IMR-90 (cell line): ENCODE results near the gene KIF21A. TPM values are rescaled to one million over a fixed set of nuclear protein-coding genes. Genes with fewer than 3 reads are reported as not detected.

Experiments used
- ATAC-seq: fragments of 200-7000 bp; cut with Tn5 transposase; 2 replicates; pipeline ENCODE4 v1.9.1; 2020; ENCODE audit warnings: low read depth, mild to moderate bottlenecking, moderate library complexity
- BruUV-seq: library from RNA; stranded (reverse); fragments of 400-500 nt; replicated peaks from 2 replicates; lab custom pipeline; 2021; lab: Mats Ljungman, UMichigan
- CTCF ChIA-PET: fragments of 300-600 bp; formaldehyde crosslinking; extraction: SDS; loops from one replicate; lab custom pipeline; 2021; ENCODE audit warnings: antibody characterized with exemption; lab: Yijun Ruan, JAX
- POLR2A ChIA-PET: fragments of 300-600 bp; sonication (Branson Sonifier 250); formaldehyde crosslinking; loops from one replicate; lab custom pipeline; 2022; ENCODE audit warnings: antibody characterized with exemption; ENCODE audit not compliant: unreplicated experiment; lab: Charles Lee
- DNase-seq: peaks from one replicate; pipeline ENCODE4 v3.0.0; 2013
- H2AFZ ChIP-seq: replicated peaks from 2 replicates; pipeline ENCODE3; 2013; ENCODE audit warnings: low read length, mild to moderate bottlenecking; ENCODE audit not compliant: poor library complexity
- H2AK5ac ChIP-seq: 2 replicates; pipeline ENCODE4 v1.6.1; 2013; ENCODE audit warnings: low read depth, low read length, inconsistent platforms
- H2AK9ac ChIP-seq: replicated peaks from 2 replicates; pipeline ENCODE3; 2013; ENCODE audit warnings: mild to moderate bottlenecking, low read depth, low read length, moderate library complexity; ENCODE audit not compliant: poor library complexity
- H2BK120ac ChIP-seq: 2 replicates; pipeline ENCODE4 v1.6.1; 2013; ENCODE audit warnings: low read depth, low read length, inconsistent platforms
- H2BK15ac ChIP-seq: 3 replicates; pipeline ENCODE4 v1.6.1; 2013; ENCODE audit warnings: low read depth, low read length, inconsistent platforms
- H2BK20ac ChIP-seq: 2 replicates; pipeline ENCODE4 v1.6.1; 2013; ENCODE audit warnings: low read depth, mild to moderate bottlenecking, inconsistent platforms, low read length, moderate library complexity
- H2BK5ac ChIP-seq: 2 replicates; pipeline ENCODE4 v1.6.1; 2013; ENCODE audit warnings: mild to moderate bottlenecking, low read depth, low read length, inconsistent platforms; ENCODE audit not compliant: poor library complexity, severe bottlenecking
- H3K14ac ChIP-seq: replicated peaks from 2 replicates; pipeline ENCODE4 v1.6.1; 2013; ENCODE audit warnings: low read depth, low read length, inconsistent platforms
- H3K18ac ChIP-seq: 2 replicates; pipeline ENCODE4 v1.6.1; 2013; ENCODE audit warnings: low read depth, low read length, control low read depth
- H3K23ac ChIP-seq: 2 replicates; pipeline ENCODE4 v1.6.1; 2013; ENCODE audit warnings: low read depth, low read length, inconsistent platforms
- H3K27ac ChIP-seq: 2 replicates; pipeline ENCODE4 v1.5.1; 2013; ENCODE audit warnings: mild to moderate bottlenecking, control low read depth, low read length; ENCODE audit not compliant: insufficient read depth
- H3K27me3 ChIP-seq: 2 replicates; pipeline ENCODE4 v1.6.1; 2013; ENCODE audit warnings: low read length; ENCODE audit not compliant: control insufficient read depth, insufficient read depth
- H3K36me3 ChIP-seq: 2 replicates; pipeline ENCODE4 v1.6.1; 2013; ENCODE audit warnings: low read length, mixed read lengths; ENCODE audit not compliant: control insufficient read depth, insufficient read depth
- H3K4ac ChIP-seq: 2 replicates; pipeline ENCODE4 v1.6.1; 2013; ENCODE audit warnings: low read depth, low read length, inconsistent platforms
- H3K4me1 ChIP-seq: 2 replicates; pipeline ENCODE4 v1.6.1; 2013; ENCODE audit warnings: low read length, mixed read lengths; ENCODE audit not compliant: control insufficient read depth, insufficient read depth
- H3K4me2 ChIP-seq: 2 replicates; pipeline ENCODE4 v1.6.1; 2013; ENCODE audit warnings: low read depth, mild to moderate bottlenecking, control low read depth, low read length, moderate library complexity
- H3K4me3 ChIP-seq: 2 replicates; pipeline ENCODE4 v1.5.1; 2013; ENCODE audit warnings: low read depth, mild to moderate bottlenecking, control low read depth, low read length, moderate library complexity; ENCODE audit not compliant: insufficient read depth
- H3K56ac ChIP-seq: 2 replicates; pipeline ENCODE4 v1.6.1; 2013; ENCODE audit warnings: low read length, inconsistent platforms; ENCODE audit not compliant: insufficient read depth; ENCODE audit errors: extremely low read depth
- H3K79me1 ChIP-seq, 2 experiments: 2 replicates each; pipeline ENCODE4 v1.6.1; 2013; ENCODE audit warnings: low read length in 2 of 2, inconsistent platforms in 1 of 2, low read depth in 1 of 2
- H3K9ac ChIP-seq: 2 replicates; pipeline ENCODE4 v1.6.1; 2013; ENCODE audit warnings: low read depth, low read length, control low read depth
- H3K9me1 ChIP-seq: 2 replicates; pipeline ENCODE4 v1.6.1; 2013; ENCODE audit warnings: low read length, inconsistent platforms; ENCODE audit not compliant: insufficient read depth
- H3K9me3 ChIP-seq: 2 replicates; pipeline ENCODE4 v1.6.1; 2013; ENCODE audit warnings: low read length; ENCODE audit not compliant: control insufficient read depth, insufficient read depth
- H4K20me1 ChIP-seq: 2 replicates; pipeline ENCODE4 v1.6.1; 2013; ENCODE audit warnings: low read length, inconsistent platforms; ENCODE audit not compliant: insufficient read depth
- H4K5ac ChIP-seq: 2 replicates; pipeline ENCODE4 v1.6.1; 2013; ENCODE audit warnings: mild to moderate bottlenecking, low read depth, low read length, control low read depth
- H4K8ac ChIP-seq, 2 experiments: 2 replicates each; pipeline ENCODE4 v1.6.1; 2013; ENCODE audit warnings: low read depth in 2 of 2, low read length in 2 of 2, control low read depth in 1 of 2, inconsistent platforms in 1 of 2
- H4K91ac ChIP-seq: 2 replicates; pipeline ENCODE4 v1.6.1; 2013; ENCODE audit warnings: low read depth, low read length, inconsistent platforms; ENCODE audit not compliant: insufficient read depth
- BHLHE40 ChIP-seq: fragments of 150-350 bp; IDR thresholded peaks from 2 replicates; pipeline ENCODE4 v1.6.1; 2016; ENCODE audit warnings: mild to moderate bottlenecking, low read depth, low read length
- CEBPB ChIP-seq: IDR thresholded peaks from 2 replicates; pipeline ENCODE4 v1.6.1; 2012; ENCODE audit warnings: low read depth, low read length, improper control_type of control experiment
- CHD1 ChIP-seq: IDR thresholded peaks from 2 replicates; pipeline ENCODE4 v1.6.1; 2012; ENCODE audit warnings: low read depth, low read length, improper control_type of control experiment
- CTCF ChIP-seq: conservative IDR thresholded peaks from 2 replicates; pipeline ENCODE4 v1.5.1; 2012; ENCODE audit warnings: mild to moderate bottlenecking, low read depth, low read length, improper control_type of control experiment
- ELK1 ChIP-seq: fragments of 150-350 bp; IDR thresholded peaks from 2 replicates; pipeline ENCODE4 v1.6.1; 2016; ENCODE audit warnings: low read depth, mild to moderate bottlenecking, low read length, moderate library complexity, borderline replicate concordance
- FOS ChIP-seq: fragments of 150-350 bp; IDR thresholded peaks from 2 replicates; pipeline ENCODE4 v1.6.1; 2016; ENCODE audit warnings: low read depth, low read length
- MAZ ChIP-seq: IDR thresholded peaks from 2 replicates; pipeline ENCODE4 v1.6.1; 2012; ENCODE audit warnings: low read depth, mild to moderate bottlenecking, low read length, improper control_type of control experiment, moderate library complexity, borderline replicate concordance
- MXI1 ChIP-seq: IDR thresholded peaks from 2 replicates; pipeline ENCODE4 v1.6.1; 2012; ENCODE audit warnings: low read depth, mild to moderate bottlenecking, low read length, moderate library complexity, borderline replicate concordance
- NFE2L2 ChIP-seq: fragments of 150-350 bp; IDR thresholded peaks from 2 replicates; pipeline ENCODE4 v1.6.1; 2016; ENCODE audit warnings: low read depth, mild to moderate bottlenecking, low read length
- POLR2A ChIP-seq: IDR thresholded peaks from 2 replicates; pipeline ENCODE4 v1.6.1; 2012; ENCODE audit warnings: mild to moderate bottlenecking, low read depth, low read length
- RCOR1 ChIP-seq: IDR thresholded peaks from 2 replicates; pipeline ENCODE4 v1.6.1; 2012; ENCODE audit warnings: mild to moderate bottlenecking, low read length, improper control_type of control experiment; ENCODE audit not compliant: insufficient replicate concordance
- RFX5 ChIP-seq: IDR thresholded peaks from 2 replicates; pipeline ENCODE4 v1.8.0; 2012; ENCODE audit warnings: low read depth, mild to moderate bottlenecking, low read length, moderate library complexity
- SMC3 ChIP-seq: fragments of 150-350 bp; IDR thresholded peaks from 2 replicates; pipeline ENCODE4 v1.6.1; 2016; ENCODE audit warnings: low read depth, mild to moderate bottlenecking, antibody characterized with exemption, low read length, moderate library complexity
- USF2 ChIP-seq: fragments of 150-350 bp; IDR thresholded peaks from 2 replicates; pipeline ENCODE4 v1.6.1; 2017; ENCODE audit warnings: mild to moderate bottlenecking, antibody characterized with exemption, low read length, low read depth
- WGBS, 2 experiments: methylation state at CpG; one replicate each; pipeline versions ENCODE4 v1.1.5 to v1.1.7; 2013; ENCODE audit warnings: missing lambda C conversion rate in 2 of 2; ENCODE audit not compliant: insufficient read length in 1 of 2; ENCODE audit errors: extremely low coverage in 2 of 2; 5-methylcytosine and 5-hydroxymethylcytosine counted together
- dilution Hi-C: fragments of 300-500 bp; cut with HindIII; formaldehyde crosslinking; loops from one replicate; pipeline ENCODE4 v1.14.3; 2018; ENCODE audit warnings: low sequenced_read_pairs; ENCODE audit not compliant: unreplicated experiment
- in situ Hi-C: fragments of 300-500 bp; cut with MboI; formaldehyde crosslinking; loops from 3 replicates; pipeline ENCODE4 v1.14.3; 2019; ENCODE audit warnings: low sequenced_read_pairs, inconsistent platforms, mixed read lengths
- intact Hi-C: fragments of 100-400 bp; cut with micrococcal nuclease; formaldehyde crosslinking; loops from 2 replicates; pipeline ENCODE4 v1.10.0; 2022
- polyA plus RNA-seq, 3 experiments: library from polyadenylated mRNA; depleted of rRNA; stranded (reverse); fragments of >200 nt; gene quantifications; 2 replicates each; pipeline ENCODE4 v1.2.3, GENCODE V29; 2012; ENCODE audit warnings: low replicate concordance in 1 of 3
- total RNA-seq: library from RNA; depleted of rRNA; stranded (reverse); fragments of >200 nt; gene quantifications from 2 replicates; pipeline ENCODE4 v1.2.3, GENCODE V29; 2012

Gene KIF21A
- total and polyA plus RNA-seq, 2 of the 4 experiments (the other 2 are of a cell fraction), result 0.38 to 1.1 TPM

GRCh38 chr12:39383114-39383513, 59.8 kb downstream of the KIF21A start:
- POLR2A ChIA-PET, result no interaction called here
- WGBS, 2 experiments, result no CpG with 5 or more reads among the region's 2 CpGs
- ATAC-seq, result no peak

More at GRCh38 chr12:39383114-39383513, 59.8 kb downstream of the KIF21A start:
- no peak overlapping the region for H4K8ac ChIP-seq
- H2BK20ac ChIP-seq, result no peak overlapping the region
- no peaks in the 10 kb centered on the region for H3K9me1 ChIP-seq
- no peaks in the 10 kb centered on the region for H3K9me3 ChIP-seq
- H3K36me3 ChIP-seq, result no peaks in the 10 kb centered on the region
- no peak overlapping the region for H4K91ac ChIP-seq
- H3K4me2 ChIP-seq, result no peak overlapping the region
- H4K20me1 ChIP-seq, result no peaks in the 10 kb centered on the region
- no peak overlapping the region for H3K56ac ChIP-seq
- H3K27me3 ChIP-seq, result no peaks in the 10 kb centered on the region
- no peak overlapping the region for H3K4ac ChIP-seq
- H3K14ac ChIP-seq, result no peak overlapping the region
- H3K18ac ChIP-seq, result no peak overlapping the region
- H2BK15ac ChIP-seq, result no peak overlapping the region
- no peak overlapping the region for H2BK120ac ChIP-seq
- H2BK5ac ChIP-seq, result no peak overlapping the region
- H3K23ac ChIP-seq, result no peak overlapping the region
- CTCF ChIA-PET, result no interaction called here
- no peaks in the 10 kb centered on the region for H3K4me1 ChIP-seq
- H3K79me1 ChIP-seq, result no peaks in the 10 kb centered on the region
- no peak overlapping the region for H3K27ac ChIP-seq
- H2AFZ ChIP-seq, result no peak overlapping the region
- no peak for DNase-seq
- no peak overlapping the region for H4K5ac ChIP-seq
- in situ Hi-C loops (no loop called here), intact Hi-C loops (no loop called here), dilution Hi-C loops (no loop called here)
- BruUV-seq, result no TSS peak
- H3K4me3 ChIP-seq, result no peak overlapping the region
- H2AK5ac ChIP-seq, result no peak overlapping the region
- no peak overlapping the region for H3K9ac ChIP-seq
- no peak for TF ChIP-seq RFX5
- no peak for TF ChIP-seq MXI1
- TF ChIP-seq USF2, result no peak
- no peak for TF ChIP-seq RCOR1
- TF ChIP-seq SMC3, result no peak
- TF ChIP-seq BHLHE40, result no peak
- TF ChIP-seq NFE2L2, result no peak
- no peak for TF ChIP-seq ELK1
- TF ChIP-seq CTCF, result no peak
- TF ChIP-seq CHD1, result no peak
- TF ChIP-seq FOS, result no peak
- TF ChIP-seq MAZ, result no peak
- no peak for TF ChIP-seq POLR2A
- no peak for TF ChIP-seq CEBPB
- H2AK9ac ChIP-seq, result no peak overlapping the region
